Measurements from ENCODE around the gene TRPC4AP. TPM values are rescaled to one million over a fixed set of nuclear protein-coding genes. Genes with fewer than 3 reads are reported as not detected.

TRPC4AP gene
- total and polyA plus RNA-seq, 2 of the 8 experiments (the other 6 are each of a cell fraction or from before 2014, with no cell fraction given): 73.1 to 74.8 TPM

- TF ChIP-seq, protein P1, sequence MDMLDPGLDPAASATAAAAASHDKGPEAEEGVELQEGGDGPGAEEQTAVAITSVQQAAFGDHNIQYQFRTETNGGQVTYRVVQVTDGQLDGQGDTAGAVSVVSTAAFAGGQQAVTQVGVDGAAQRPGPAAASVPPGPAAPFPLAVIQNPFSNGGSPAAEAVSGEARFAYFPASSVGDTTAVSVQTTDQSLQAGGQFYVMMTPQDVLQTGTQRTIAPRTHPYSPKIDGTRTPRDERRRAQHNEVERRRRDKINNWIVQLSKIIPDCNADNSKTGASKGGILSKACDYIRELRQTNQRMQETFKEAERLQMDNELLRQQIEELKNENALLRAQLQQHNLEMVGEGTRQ (IDR thresholded peaks at IDR 0.05; ENCODE audit: low read length): no peak
These were observed 86.1 kb downstream of the TRPC4AP start (continued) for GRCh38 chr20:35006531-35006971.

All from H1 (cell line).